Measurements from ENCODE around the gene KTN1. TPM values are rescaled to one million over a fixed set of nuclear protein-coding genes. Genes with fewer than 3 reads are reported as not detected.

KTN1 gene
- total RNA-seq, 1 experiment from 2014 or later = 221 TPM

GRCh38 chr14:55577229-55577628 lies 2.8 kb upstream of the KTN1 start:
- DNase-seq (ENCODE audit: low read depth) = no peak

GRCh38 chr14:55578511-55578910 lies 1.5 kb upstream of the KTN1 start:
- no peak for DNase-seq (ENCODE audit: low read depth)

GRCh38 chr14:55580470-55581341 lies 699 bp downstream of the KTN1 start:
- DNase-seq (ENCODE audit: low read depth) = peak; percentile 66

- no peak for DNase-seq (ENCODE audit: low read depth)
Observed at GRCh38 chr14:55581342-55581771, 1.4 kb downstream of the KTN1 start.

- no peak for DNase-seq (ENCODE audit: low read depth)
Observed at GRCh38 chr14:55582746-55583145, 2.7 kb downstream of the KTN1 start.

- DNase-seq (ENCODE audit: low read depth) = no peak
Observed at GRCh38 chr14:55583942-55584468, 4.0 kb downstream of the KTN1 start.

GRCh38 chr14:55585854-55586253 lies 5.8 kb downstream of the KTN1 start:
- DNase-seq (ENCODE audit: low read depth) = peak; percentile 45

GRCh38 chr14:55586411-55586810 lies 6.4 kb downstream of the KTN1 start:
- no peak for DNase-seq (ENCODE audit: low read depth)

GRCh38 chr14:55587847-55588246 lies 7.8 kb downstream of the KTN1 start:
- DNase-seq (ENCODE audit: low read depth) = no peak

- peak; percentile 27 for DNase-seq (ENCODE audit: low read depth)
Observed at GRCh38 chr14:55588259-55588699, 8.3 kb downstream of the KTN1 start.

- peak; percentile 66 for DNase-seq (ENCODE audit: low read depth)
Observed at GRCh38 chr14:55589171-55589570, 9.2 kb downstream of the KTN1 start.

- DNase-seq (ENCODE audit: low read depth) = no peak
Observed at GRCh38 chr14:55592436-55592835, 12.4 kb downstream of the KTN1 start.

- no peak for DNase-seq (ENCODE audit: low read depth)
Observed at GRCh38 chr14:55593698-55594097, 13.7 kb downstream of the KTN1 start.

- DNase-seq (ENCODE audit: low read depth) = no peak
Observed at GRCh38 chr14:55599250-55599879, 19.4 kb downstream of the KTN1 start.

- DNase-seq (ENCODE audit: low read depth) = peak; percentile 74
Observed at GRCh38 chr14:55600784-55601561, 21.0 kb downstream of the KTN1 start.

- DNase-seq (ENCODE audit: low read depth) = no peak
Observed at GRCh38 chr14:55603401-55603953, 23.5 kb downstream of the KTN1 start.

- no peak for DNase-seq (ENCODE audit: low read depth)
Observed at GRCh38 chr14:55604488-55604887, 24.5 kb downstream of the KTN1 start.

GRCh38 chr14:55604900-55605418 lies 25.0 kb downstream of the KTN1 start:
- no peak for DNase-seq (ENCODE audit: low read depth)

GRCh38 chr14:55605793-55606192 lies 25.8 kb downstream of the KTN1 start:
- DNase-seq (ENCODE audit: low read depth) = peak; percentile 34

GRCh38 chr14:55607386-55607785 lies 27.4 kb downstream of the KTN1 start:
- DNase-seq (ENCODE audit: low read depth) = no peak

GRCh38 chr14:55609681-55610080 lies 29.7 kb downstream of the KTN1 start:
- peak; percentile 14 for DNase-seq (ENCODE audit: low read depth)
